22Rv1 (cell line): ENCODE results near the gene DIP2B.

Source experiments
- CTCF ChIP-seq: fragments of 450-650 bp; IDR thresholded peaks from 2 replicates; pipeline ENCODE4 v1.5.1; 2017; ENCODE audit warnings: mild to moderate bottlenecking
- ZFX ChIP-seq: fragments of 450-650 bp; IDR thresholded peaks from 2 replicates; pipeline ENCODE4 v1.6.1; 2017; ENCODE audit warnings: antibody characterized with exemption, borderline replicate concordance

- no peak for TF ChIP-seq CTCF
- no peak for TF ChIP-seq ZFX
Observed at GRCh38 chr12:50745861-50746260, 241.1 kb downstream of the DIP2B start.
